ENCODE results near the gene GRM7.

DNA sequence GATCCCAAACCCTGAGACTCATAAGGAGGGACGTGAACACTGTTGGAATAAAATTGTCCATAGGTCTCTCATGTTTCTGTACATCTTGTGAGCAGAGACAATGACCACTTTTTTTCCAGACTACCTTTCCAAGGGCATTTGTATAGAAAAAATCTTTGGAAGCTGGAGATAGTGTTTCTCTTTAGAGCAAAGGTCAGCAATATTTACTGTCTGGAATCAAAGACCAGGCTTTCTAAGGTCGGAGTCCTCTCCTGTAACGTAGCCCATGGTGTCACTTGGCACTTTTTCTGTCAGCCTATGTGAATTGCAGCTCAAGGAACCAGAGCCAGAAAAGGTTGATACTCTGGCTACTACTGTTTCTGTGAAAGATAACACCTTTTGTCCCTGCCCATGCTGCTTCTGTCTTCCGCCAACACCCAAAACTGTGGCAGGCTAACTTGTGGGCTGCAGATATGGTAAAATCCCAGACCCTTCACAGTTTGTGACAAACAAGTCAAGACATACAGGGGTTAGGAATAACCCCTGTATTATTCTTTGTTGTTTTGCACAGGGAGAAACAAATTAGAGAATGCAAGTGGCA, 578.3 kb downstream of the GRM7 start:
- TF ChIP-seq, protein P1, sequence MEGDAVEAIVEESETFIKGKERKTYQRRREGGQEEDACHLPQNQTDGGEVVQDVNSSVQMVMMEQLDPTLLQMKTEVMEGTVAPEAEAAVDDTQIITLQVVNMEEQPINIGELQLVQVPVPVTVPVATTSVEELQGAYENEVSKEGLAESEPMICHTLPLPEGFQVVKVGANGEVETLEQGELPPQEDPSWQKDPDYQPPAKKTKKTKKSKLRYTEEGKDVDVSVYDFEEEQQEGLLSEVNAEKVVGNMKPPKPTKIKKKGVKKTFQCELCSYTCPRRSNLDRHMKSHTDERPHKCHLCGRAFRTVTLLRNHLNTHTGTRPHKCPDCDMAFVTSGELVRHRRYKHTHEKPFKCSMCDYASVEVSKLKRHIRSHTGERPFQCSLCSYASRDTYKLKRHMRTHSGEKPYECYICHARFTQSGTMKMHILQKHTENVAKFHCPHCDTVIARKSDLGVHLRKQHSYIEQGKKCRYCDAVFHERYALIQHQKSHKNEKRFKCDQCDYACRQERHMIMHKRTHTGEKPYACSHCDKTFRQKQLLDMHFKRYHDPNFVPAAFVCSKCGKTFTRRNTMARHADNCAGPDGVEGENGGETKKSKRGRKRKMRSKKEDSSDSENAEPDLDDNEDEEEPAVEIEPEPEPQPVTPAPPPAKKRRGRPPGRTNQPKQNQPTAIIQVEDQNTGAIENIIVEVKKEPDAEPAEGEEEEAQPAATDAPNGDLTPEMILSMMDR (IDR thresholded peaks at IDR 0.05; ENCODE audit: low read depth, low read length, poor library complexity, severe bottlenecking) = no peak
- TF ChIP-seq EZH2phosphoT487 (IDR thresholded peaks at IDR 0.05; ENCODE audit: borderline replicate concordance, low read length) = no peak

Measured in DOHH2 (cell line).